Spleen (tissue), 13 donors: ENCODE data around the gene ORC1. TPM values are rescaled to one million over a fixed set of nuclear protein-coding genes. Genes with fewer than 3 reads are reported as not detected.
A peak's percentile ranks its signal among the peaks of the same experiment; 100 is the strongest.

Source experiments
- DNase-seq: peaks from one replicate; pipeline ENCODE4 v3.0.0-alpha.2; 2020
- H3K27ac ChIP-seq, 8 donors: fragments of 200-600 bp; sonication (generic) in 7 of 8; 1 replicate in 4 of 8; 2 replicates in 4 of 8; pipeline versions ENCODE4 v1.5.0 to v1.8.0; 2016 to 2021; ENCODE audit warnings: inconsistent platforms in 4 of 8, mild to moderate bottlenecking in 4 of 8, moderate library complexity in 1 of 8
- H3K27me3 ChIP-seq, 7 donors: fragments of 200-600 bp; sonication (generic) in 6 of 7; replicated peaks in 1 of 7; 1 replicate in 4 of 7; 2 replicates in 3 of 7; pipeline versions ENCODE4 v1.5.0 to v1.8.0; 2016 to 2021; ENCODE audit warnings: inconsistent platforms in 3 of 7, mild to moderate bottlenecking in 1 of 7
- H3K36me3 ChIP-seq, 6 donors: fragments of 200-600 bp; sonication (generic) in 5 of 6; 1 replicate in 4 of 6; 2 replicates in 2 of 6; pipeline versions ENCODE4 v1.5.0 to v1.8.0; 2016 to 2021; ENCODE audit warnings: inconsistent platforms in 2 of 6
- H3K4me1 ChIP-seq, 6 donors: fragments of 200-600 bp; sonication (generic) in 5 of 6; 1 replicate in 3 of 6; 2 replicates in 3 of 6; pipeline versions ENCODE4 v1.5.0 to v1.8.0; 2016 to 2021; ENCODE audit warnings: inconsistent platforms in 3 of 6
- H3K4me3 ChIP-seq, 8 donors: fragments of 200-600 bp; sonication (generic) in 7 of 8; 1 replicate in 4 of 8; 2 replicates in 4 of 8; pipeline versions ENCODE4 v1.5.0 to v1.8.0; 2016 to 2021; ENCODE audit warnings: inconsistent platforms in 4 of 8, mild to moderate bottlenecking in 4 of 8, moderate library complexity in 2 of 8
- H3K9me3 ChIP-seq, 8 donors: fragments of 200-600 bp; sonication (generic) in 7 of 8; 1 replicate in 4 of 8; 2 replicates in 4 of 8; pipeline versions ENCODE4 v1.5.0 to v1.8.0; 2016 to 2021; ENCODE audit warnings: inconsistent platforms in 4 of 8
- POLR2A ChIP-seq, 3 donors: fragments of 450-650 bp; IDR thresholded peaks; one replicate each; pipeline ENCODE4 v1.5.1; 2017; ENCODE audit warnings: antibody characterized with exemption in 3 of 3, mild to moderate bottlenecking in 1 of 3
- POLR2AphosphoS5 ChIP-seq, 3 donors: sonication (generic); formaldehyde crosslinking; IDR thresholded peaks; one replicate each; pipeline ENCODE4 v1.5.1; 2017; ENCODE audit warnings: antibody characterized with exemption in 3 of 3
- WGBS, 5 donors: extraction: QIAGEN DNeasy Blood & Tissue Kit in 3 of 5; methylation state at CpG; one replicate each; pipeline versions ENCODE4 v1.1.5 to v1.1.7; 2013 to 2018; 5-methylcytosine and 5-hydroxymethylcytosine counted together
- intact Hi-C: fragments of 100-400 bp; cut with DNase I; formaldehyde crosslinking; loops from one replicate; pipeline ENCODE4 v1.15.0; 2023; ENCODE audit warnings: low total_unique reads
- long read RNA-seq, 2 donors: transcript quantifications; one replicate each; lab custom pipeline, GENCODE V29; 2026
- polyA plus RNA-seq, 3 donors: library from polyadenylated mRNA; stranded (reverse); fragments of 200-250 nt; gene quantifications; one replicate each; pipeline ENCODE4 v1.2.1, GENCODE V29; 2013
- total RNA-seq, 7 donors: library from RNA; depleted of rRNA in 3 of 7; stranded (reverse); fragments of >200 nt in 3 of 7; fragmentation: NEBNext Ultra II Directional in 4 of 7; extraction: Animal tissue kit (Norgen Biotek cat#: 25700) in 4 of 7; gene quantifications; one replicate each; pipeline versions ENCODE4 v1.1.0 to v1.2.1, GENCODE V29; 2016 to 2021
- TF ChIP-seq, protein P1 (sequence below), 11 experiments: fragments of 200-600 bp in 7 of 11; fragments of 450-650 bp in 4 of 11; sonication (generic) in 4 of 11; IDR thresholded peaks in 8 of 11; conservative IDR thresholded peaks in 3 of 11; 1 replicate in 7 of 11; 2 replicates in 4 of 11; pipeline versions ENCODE4 v1.4.0 to v1.8.0; 2016 to 2021; ENCODE audit warnings: antibody characterized with exemption in 11 of 11, inconsistent platforms in 4 of 11, mild to moderate bottlenecking in 1 of 11
- donor health status: healthy with polysubstance abuse.
- donor health status: DM: no; HTN: no; CAD: no; lungs with moderate emphysema.
- donor health status: DM: no; HTN: no; CAD: no.
- donor health status: Bipolar disorder and iron deficiency.
- donor health status: healthy.
- donor health status: DM: no; HTN: no; CAD: no.
- donor health status: DM: yes; HTN: yes; CAD: no.

Gene ORC1
- total RNA-seq (1 to 10 TPM in 5 of 7 donors, under 1 TPM in 2; 0.60 to 5.4 (median 2.7) TPM), polyA plus RNA-seq (1 to 10 TPM; 1.0 to 1.6 (median 1.3) TPM)
- long read RNA-seq, donor 1 = 0 reads
- long read RNA-seq, donor 2, partial matches to known transcripts = 0 of 1 reads
- long read RNA-seq, donor 2, other reads (novel, unspliced or antisense) = 0 of 1 reads

DNA sequence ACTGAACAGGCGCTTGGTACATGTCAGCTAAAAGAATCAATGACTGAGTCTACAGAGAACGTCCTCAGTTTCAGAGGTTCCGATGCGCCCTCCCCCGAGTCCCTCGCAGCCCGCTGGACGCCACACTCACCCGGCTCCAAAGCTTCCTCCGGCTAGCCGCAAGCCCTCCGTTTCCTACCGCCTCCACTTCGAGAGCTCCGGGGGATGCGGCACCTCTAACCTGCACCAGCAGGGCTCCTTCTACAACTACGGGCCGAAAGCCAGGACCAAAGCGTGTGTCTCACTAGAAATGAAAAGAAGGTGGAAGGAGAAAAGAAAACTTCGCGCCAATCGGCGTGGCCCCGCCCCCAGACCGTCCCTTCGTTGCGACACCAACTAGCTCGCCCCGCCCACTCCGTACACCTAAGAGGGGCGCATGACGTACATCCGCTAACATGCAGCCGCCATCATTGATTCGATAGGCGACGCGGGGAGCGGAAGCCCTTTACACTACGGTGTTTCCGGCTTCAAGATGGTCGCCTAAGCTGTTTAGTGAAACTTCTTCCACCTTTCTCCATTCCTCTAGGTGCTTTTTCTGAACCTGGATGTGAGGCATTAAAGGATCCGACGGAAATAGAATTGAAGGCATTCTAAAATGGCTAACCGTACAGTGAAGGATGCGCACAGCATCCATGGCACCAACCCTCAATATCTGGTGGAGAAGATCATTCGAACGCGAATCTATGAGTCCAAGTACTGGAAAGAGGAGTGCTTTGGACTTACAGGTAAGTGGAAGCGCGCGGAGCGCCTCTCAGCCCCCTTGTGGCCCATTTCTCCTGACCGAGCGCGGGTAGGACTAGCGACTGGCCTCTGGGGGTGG lies at the start of gene ORC1, which contains the start of gene PRPF38A:
ORC1 (minus strand) TSS at position 308 of the 859 bp plus-strand sequence. CDS start 2,200 bp downstream, outside the sequence.
PRPF38A (plus strand) TSS at position 487 of the 859 bp plus-strand sequence; CDS start at position 635, 148 bp downstream.
- TF ChIP-seq, protein P1, sequence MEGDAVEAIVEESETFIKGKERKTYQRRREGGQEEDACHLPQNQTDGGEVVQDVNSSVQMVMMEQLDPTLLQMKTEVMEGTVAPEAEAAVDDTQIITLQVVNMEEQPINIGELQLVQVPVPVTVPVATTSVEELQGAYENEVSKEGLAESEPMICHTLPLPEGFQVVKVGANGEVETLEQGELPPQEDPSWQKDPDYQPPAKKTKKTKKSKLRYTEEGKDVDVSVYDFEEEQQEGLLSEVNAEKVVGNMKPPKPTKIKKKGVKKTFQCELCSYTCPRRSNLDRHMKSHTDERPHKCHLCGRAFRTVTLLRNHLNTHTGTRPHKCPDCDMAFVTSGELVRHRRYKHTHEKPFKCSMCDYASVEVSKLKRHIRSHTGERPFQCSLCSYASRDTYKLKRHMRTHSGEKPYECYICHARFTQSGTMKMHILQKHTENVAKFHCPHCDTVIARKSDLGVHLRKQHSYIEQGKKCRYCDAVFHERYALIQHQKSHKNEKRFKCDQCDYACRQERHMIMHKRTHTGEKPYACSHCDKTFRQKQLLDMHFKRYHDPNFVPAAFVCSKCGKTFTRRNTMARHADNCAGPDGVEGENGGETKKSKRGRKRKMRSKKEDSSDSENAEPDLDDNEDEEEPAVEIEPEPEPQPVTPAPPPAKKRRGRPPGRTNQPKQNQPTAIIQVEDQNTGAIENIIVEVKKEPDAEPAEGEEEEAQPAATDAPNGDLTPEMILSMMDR (IDR thresholded peaks at IDR 0.05 in 8 of 11, conservative IDR thresholded peaks at IDR 0.05 in 3 of 11) = peak in 8 of 11 experiments; percentile 9 to 63 (median 46)
- TF ChIP-seq POLR2A (IDR thresholded peaks at IDR 0.05) (peak in 1 of 3 donors; percentile 31), POLR2AphosphoS5 (IDR thresholded peaks at IDR 0.05) (peak; percentile 92 to 96 (median 93))
- Histone ChIP-seq H3K4me3 (peak within 1 kb of the TSS; percentile 61 to 90 (median 82)), H3K9me3 (no peaks in the 10 kb centered on the region), H3K4me1 (peaks cover 15 to 53% (median 34%) of the 10 kb centered on the region in 6 donors), H3K27ac (peak within 1 kb of the TSS; percentile 80 to 96 (median 94)), H3K27me3 (no peaks in the 10 kb centered on the region), H3K36me3 (peaks cover 3 to 49% (median 24%) of the 10 kb centered on the region in 6 donors)
- intact Hi-C loops = no loop called here
- WGBS, 5 donors = 0% methylated on average over 53 to 57 of the region's 57 CpGs
- peak; percentile 99 for DNase-seq

DNA sequence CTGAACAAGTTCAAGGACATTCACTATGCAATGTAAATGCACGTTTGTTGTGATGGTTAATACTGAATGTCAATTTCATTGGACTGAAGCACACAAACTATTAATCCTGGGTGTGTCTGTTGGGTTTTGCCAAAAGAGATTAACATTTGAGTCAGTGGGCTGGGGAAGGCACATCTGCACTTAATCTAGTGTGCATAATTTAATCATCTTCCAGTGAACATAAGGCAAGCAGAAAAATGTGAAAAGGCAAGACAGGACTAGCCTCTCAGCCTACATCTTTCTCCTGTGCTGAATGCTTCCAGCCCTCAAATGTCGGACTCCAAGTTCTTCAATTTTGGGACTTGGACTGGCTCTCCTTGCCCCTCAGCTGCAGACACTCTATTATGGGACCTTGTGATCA lies 40.2 kb upstream of the ORC1 start:
- no peaks in the 10 kb centered on the region for H3K27me3 ChIP-seq
- 89 to 96% (median 93%) methylated on average over 2 of the region's 2 CpGs for WGBS, 5 donors
- no peaks in the 10 kb centered on the region for H3K4me1 ChIP-seq
- no peak overlapping the region for H3K4me3 ChIP-seq
- TF ChIP-seq, protein P1 (IDR thresholded peaks at IDR 0.05 in 8 of 11, conservative IDR thresholded peaks at IDR 0.05 in 3 of 11) = no peak
- TF ChIP-seq POLR2AphosphoS5 (IDR thresholded peaks at IDR 0.05) (no peak), POLR2A (IDR thresholded peaks at IDR 0.05) (no peak)
- peaks cover 3 to 91% (median 45%) of the 10 kb centered on the region in 6 donors for H3K36me3 ChIP-seq
- H3K9me3 ChIP-seq = no peaks in the 10 kb centered on the region
- intact Hi-C loops = no loop called here
- no peak overlapping the region for H3K27ac ChIP-seq
- no peak for DNase-seq

DNA sequence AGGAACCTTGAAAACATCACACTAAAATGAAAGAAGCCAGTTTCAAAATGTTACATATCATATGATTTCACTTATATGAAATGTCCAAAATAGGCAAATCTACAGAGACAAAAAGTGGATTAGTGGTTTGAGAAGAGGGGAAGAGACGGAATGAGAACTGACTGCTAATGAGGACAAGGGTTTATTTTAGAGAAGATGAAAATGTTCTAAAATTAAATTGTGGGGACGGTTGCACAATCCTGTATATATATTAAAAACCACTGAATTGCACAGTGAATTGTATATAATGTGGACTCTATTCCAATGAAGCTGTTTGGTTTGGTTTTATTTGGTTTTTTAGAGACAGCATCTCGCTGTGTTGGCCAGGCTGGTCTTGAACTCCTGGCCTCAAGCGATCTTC lies 35.8 kb upstream of the ORC1 start:
- H3K9me3 ChIP-seq = no peaks in the 10 kb centered on the region
- 73 to 92% (median 90%) methylated on average over 4 of the region's 4 CpGs for WGBS, 5 donors
- H3K4me3 ChIP-seq = no peak overlapping the region
- no peak for TF ChIP-seq POLR2A (IDR thresholded peaks at IDR 0.05)
- TF ChIP-seq, protein P1 (IDR thresholded peaks at IDR 0.05 in 8 of 11, conservative IDR thresholded peaks at IDR 0.05 in 3 of 11) = no peak
- TF ChIP-seq POLR2AphosphoS5 (IDR thresholded peaks at IDR 0.05) = no peak
- no peaks in the 10 kb centered on the region for H3K4me1 ChIP-seq
- H3K36me3 ChIP-seq = peaks cover 3 to 100% (median 62%) of the 10 kb centered on the region in 6 donors
- intact Hi-C loops = no loop called here
- no peak for DNase-seq
- no peaks in the 10 kb centered on the region for H3K27me3 ChIP-seq
- no peak overlapping the region for H3K27ac ChIP-seq

DNA sequence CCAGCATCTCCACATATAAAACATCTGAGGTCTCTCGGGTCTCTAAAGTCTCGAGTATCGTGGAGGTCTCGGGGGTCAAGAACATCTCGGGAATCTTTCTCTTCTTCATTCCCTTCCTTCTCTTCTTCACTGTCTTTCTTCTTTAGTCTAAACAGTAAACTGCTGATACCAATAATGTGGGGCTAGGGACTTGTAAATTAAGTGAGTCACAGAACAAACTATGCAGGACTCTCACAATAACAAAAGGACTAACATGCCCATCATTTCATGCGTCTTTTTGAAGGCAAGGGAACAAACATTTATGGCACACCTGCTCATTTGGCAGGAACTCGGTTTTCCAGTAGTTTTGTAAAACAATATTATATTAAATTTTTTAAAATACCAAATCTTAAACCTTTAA lies 32.6 kb upstream of the ORC1 start:
- no peak for DNase-seq
- Histone ChIP-seq H3K27me3 (no peaks in the 10 kb centered on the region), H3K36me3 (peaks cover 5 to 100% (median 57%) of the 10 kb centered on the region in 6 donors), H3K4me3 (no peak overlapping the region), H3K27ac (no peak overlapping the region), H3K4me1 (no peaks in the 10 kb centered on the region), H3K9me3 (no peaks in the 10 kb centered on the region)
- TF ChIP-seq POLR2AphosphoS5 (IDR thresholded peaks at IDR 0.05) (no peak), POLR2A (IDR thresholded peaks at IDR 0.05) (no peak)
- TF ChIP-seq, protein P1 (IDR thresholded peaks at IDR 0.05 in 8 of 11, conservative IDR thresholded peaks at IDR 0.05 in 3 of 11) = no peak
- intact Hi-C loops = no loop called here
- 93 to 95% (median 95%) methylated on average over 7 of the region's 7 CpGs for WGBS, 5 donors
